HFFc6 (cell line): ENCODE results near the gene SCAP. TPM values are rescaled to one million over a fixed set of nuclear protein-coding genes. Genes with fewer than 3 reads are reported as not detected.

Experiments used
- DNase-seq: peaks from one replicate; pipeline ENCODE4 v3.0.0-alpha.2; 2018
- H3K27ac Mint-ChIP-seq: 2 replicates; pipeline ENCODE4 v1.8.0; 2020; ENCODE audit warnings: mild to moderate bottlenecking, mixed read lengths
- H3K27me3 Mint-ChIP-seq: 2 replicates; pipeline ENCODE4 v1.8.0; 2021; ENCODE audit warnings: mild to moderate bottlenecking, moderate library complexity, mixed read lengths; ENCODE audit not compliant: insufficient read depth
- H3K36me3 Mint-ChIP-seq: 2 replicates; pipeline ENCODE4 v1.8.0; 2021; ENCODE audit warnings: low read depth, mixed read lengths
- H3K4me1 Mint-ChIP-seq: 2 replicates; pipeline ENCODE4 v1.8.0; 2020; ENCODE audit warnings: low read depth, mixed read lengths
- H3K4me3 Mint-ChIP-seq: 2 replicates; pipeline ENCODE4 v1.8.0; 2020; ENCODE audit warnings: mild to moderate bottlenecking, moderate library complexity, mixed read lengths
- H3K9me3 Mint-ChIP-seq: 2 replicates; pipeline ENCODE4 v1.8.0; 2020; ENCODE audit warnings: mild to moderate bottlenecking, mixed read lengths
- CTCF ChIP-seq: fragments of 200-600 bp; sonication (generic); IDR thresholded peaks from 2 replicates; pipeline ENCODE4 v1.5.0; 2021; ENCODE audit warnings: antibody characterized with exemption, mild to moderate bottlenecking
- total RNA-seq, 6 experiments: library from RNA; stranded (reverse); fragmentation: NEBNext Ultra II Directional; extraction: Animal tissue kit (Norgen Biotek cat#: 25700); gene quantifications; 2 replicates in 1 of 6; 3 replicates in 5 of 6; pipeline ENCODE4 v1.2.3, GENCODE V29; 2021

The SCAP gene
- total RNA-seq, 6 experiments from 2014 or later = 48.3 to 63.3 (median 54.9) TPM

- no peak overlapping the region for H3K4me3 Mint-ChIP-seq
Observed at GRCh38 chr3:47385007-47385406, 90.7 kb downstream of the SCAP start.

GRCh38 chr3:47384425-47384824 lies 91.3 kb downstream of the SCAP start:
- Mint-ChIP-seq H3K36me3 (peaks cover 29% of the 10 kb centered on the region), H3K4me1 (peaks cover 55% of the 10 kb centered on the region), H3K27ac (no peak overlapping the region)

More at GRCh38 chr3:47385007-47385406, 90.7 kb downstream of the SCAP start:
- no peak for TF ChIP-seq CTCF
- no peak for DNase-seq
- Mint-ChIP-seq H3K36me3 (peaks cover 24% of the 10 kb centered on the region), H3K4me1 (peaks cover 49% of the 10 kb centered on the region), H3K9me3 (no peaks in the 10 kb centered on the region), H3K27me3 (peaks cover 6% of the 10 kb centered on the region), H3K27ac (no peak overlapping the region)

GRCh38 chr3:47381317-47382157 lies 94.2 kb downstream of the SCAP start:
- peaks cover 56% of the 10 kb centered on the region for H3K4me1 Mint-ChIP-seq
- H3K4me3 Mint-ChIP-seq = peak overlapping the region; percentile 99
- H3K9me3 Mint-ChIP-seq = no peaks in the 10 kb centered on the region
- TF ChIP-seq CTCF = no peak
- H3K27me3 Mint-ChIP-seq = peaks cover 6% of the 10 kb centered on the region
- H3K27ac Mint-ChIP-seq = peak overlapping the region; percentile 100
- peaks cover 35% of the 10 kb centered on the region for H3K36me3 Mint-ChIP-seq
- DNase-seq = peak; percentile 80

More at GRCh38 chr3:47384425-47384824, 91.3 kb downstream of the SCAP start:
- no peak for DNase-seq
- no peak overlapping the region for H3K4me3 Mint-ChIP-seq
- no peak for TF ChIP-seq CTCF
- H3K27me3 Mint-ChIP-seq = peaks cover 6% of the 10 kb centered on the region
- no peaks in the 10 kb centered on the region for H3K9me3 Mint-ChIP-seq

- peak; percentile 99 for DNase-seq
- Mint-ChIP-seq H3K4me3 (peak within 1 kb of the TSS; percentile 99), H3K27ac (peak within 1 kb of the TSS; percentile 100), H3K4me1 (peaks cover 49% of the 10 kb centered on the region), H3K27me3 (peaks cover 9% of the 10 kb centered on the region), H3K9me3 (no peaks in the 10 kb centered on the region), H3K36me3 (peaks cover 35% of the 10 kb centered on the region)
- no peak for TF ChIP-seq CTCF
Observed at GRCh38 chr3:47380601-47381316, 95.0 kb downstream of the SCAP start, which contains the start of gene PTPN23. Gene PTPN23, plus strand, starts transcription at chr3:47381021. Its CDS starts 76 bp downstream, at chr3:47381097.

GRCh38 chr3:47380026-47380600 lies 95.6 kb downstream of the SCAP start:
- H3K4me1 Mint-ChIP-seq = peaks cover 44% of the 10 kb centered on the region
- peaks cover 35% of the 10 kb centered on the region for H3K36me3 Mint-ChIP-seq
- peaks cover 9% of the 10 kb centered on the region for H3K27me3 Mint-ChIP-seq
- H3K4me3 Mint-ChIP-seq = peak overlapping the region; percentile 99
- no peaks in the 10 kb centered on the region for H3K9me3 Mint-ChIP-seq
- TF ChIP-seq CTCF = no peak
- DNase-seq = no peak
- peak overlapping the region; percentile 100 for H3K27ac Mint-ChIP-seq
